HS-27A (cell line): Measurements from ENCODE around the gene TBC1D16.

Experiments
- DNase-seq: peaks from one replicate; pipeline ENCODE4 v3.0.0-alpha.2; 2012; ENCODE audit warnings: low read depth, missing footprints

TBC1D16 gene

GRCh38 chr17:80024206-80024972 lies 11.3 kb downstream of the TBC1D16 start:
- DNase-seq = no peak

GRCh38 chr17:80023481-80024205 lies 12.0 kb downstream of the TBC1D16 start:
- no peak for DNase-seq

GRCh38 chr17:80021600-80021999 lies 14.1 kb downstream of the TBC1D16 start:
- no peak for DNase-seq

- no peak for DNase-seq
Observed at GRCh38 chr17:80018917-80019651, 16.6 kb downstream of the TBC1D16 start.

- no peak for DNase-seq
Observed at GRCh38 chr17:80017226-80018010, 18.3 kb downstream of the TBC1D16 start.

GRCh38 chr17:80012765-80013741 lies 22.6 kb downstream of the TBC1D16 start:
- DNase-seq = no peak

- no peak for DNase-seq
Observed at GRCh38 chr17:80011989-80012555, 23.6 kb downstream of the TBC1D16 start.

- no peak for DNase-seq
Observed at GRCh38 chr17:80010283-80010858, 25.3 kb downstream of the TBC1D16 start.

GRCh38 chr17:80009391-80010282 lies 26.0 kb downstream of the TBC1D16 start:
- no peak for DNase-seq

GRCh38 chr17:80008848-80009247 lies 26.8 kb downstream of the TBC1D16 start:
- DNase-seq = no peak

- no peak for DNase-seq
Observed at GRCh38 chr17:80008383-80008840, 27.3 kb downstream of the TBC1D16 start.

GRCh38 chr17:80007939-80008338 lies 27.7 kb downstream of the TBC1D16 start:
- no peak for DNase-seq

GRCh38 chr17:80006811-80007752 lies 28.6 kb downstream of the TBC1D16 start:
- DNase-seq = no peak

- no peak for DNase-seq
Observed at GRCh38 chr17:80006339-80006720, 29.3 kb downstream of the TBC1D16 start.

GRCh38 chr17:80005360-80006338 lies 30.0 kb downstream of the TBC1D16 start:
- no peak for DNase-seq

GRCh38 chr17:80003969-80004368 lies 31.7 kb downstream of the TBC1D16 start:
- DNase-seq = no peak
